Measurements from ENCODE around the gene ABCD1. TPM values are rescaled to one million over a fixed set of nuclear protein-coding genes. Genes with fewer than 3 reads are reported as not detected.

ABCD1 gene
- total RNA-seq, 1 donor from 2014 or later: 15.3 TPM

DNA sequence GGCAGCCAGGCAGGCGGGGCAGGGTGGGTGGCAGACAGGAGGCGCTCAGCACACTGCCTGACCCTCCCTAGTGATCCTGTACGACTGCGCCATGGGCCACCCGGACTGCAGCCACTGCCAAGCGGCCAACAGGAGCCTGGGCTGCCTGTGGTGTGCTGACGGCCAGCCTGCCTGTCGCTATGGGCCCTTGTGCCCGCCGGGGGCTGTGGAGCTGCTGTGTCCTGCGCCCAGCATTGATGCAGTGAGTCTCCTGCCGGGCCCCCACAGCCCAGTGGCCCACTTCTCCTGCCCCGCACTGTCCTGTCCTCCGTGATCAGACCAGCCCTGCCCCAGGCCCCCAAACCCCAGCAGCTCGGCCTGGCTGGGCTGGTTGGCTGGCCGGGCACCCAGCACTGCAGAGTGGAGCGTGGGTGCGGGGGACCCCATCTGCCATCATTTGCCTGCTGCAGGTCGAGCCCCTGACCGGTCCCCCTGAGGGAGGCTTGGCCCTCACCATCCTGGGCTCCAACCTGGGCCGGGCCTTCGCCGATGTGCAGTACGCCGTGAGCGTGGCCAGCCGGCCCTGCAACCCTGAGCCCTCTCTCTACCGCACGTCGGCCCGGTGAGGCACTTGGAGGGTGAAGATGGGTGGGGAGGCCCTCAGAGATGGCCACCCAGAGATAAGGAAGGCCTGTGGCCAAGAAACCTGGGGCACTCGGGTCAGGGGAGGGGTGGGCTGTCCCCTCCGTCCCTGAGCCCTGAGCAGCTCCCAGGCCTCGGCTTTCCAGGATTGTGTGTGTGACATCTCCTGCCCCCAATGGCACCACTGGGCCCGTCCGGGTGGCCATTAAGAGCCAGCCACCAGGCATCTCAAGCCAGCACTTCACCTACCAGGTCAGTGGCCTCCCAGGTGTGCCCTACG is 47.0 kb downstream of the ABCD1 start:
- TF ChIP-seq, protein P1, sequence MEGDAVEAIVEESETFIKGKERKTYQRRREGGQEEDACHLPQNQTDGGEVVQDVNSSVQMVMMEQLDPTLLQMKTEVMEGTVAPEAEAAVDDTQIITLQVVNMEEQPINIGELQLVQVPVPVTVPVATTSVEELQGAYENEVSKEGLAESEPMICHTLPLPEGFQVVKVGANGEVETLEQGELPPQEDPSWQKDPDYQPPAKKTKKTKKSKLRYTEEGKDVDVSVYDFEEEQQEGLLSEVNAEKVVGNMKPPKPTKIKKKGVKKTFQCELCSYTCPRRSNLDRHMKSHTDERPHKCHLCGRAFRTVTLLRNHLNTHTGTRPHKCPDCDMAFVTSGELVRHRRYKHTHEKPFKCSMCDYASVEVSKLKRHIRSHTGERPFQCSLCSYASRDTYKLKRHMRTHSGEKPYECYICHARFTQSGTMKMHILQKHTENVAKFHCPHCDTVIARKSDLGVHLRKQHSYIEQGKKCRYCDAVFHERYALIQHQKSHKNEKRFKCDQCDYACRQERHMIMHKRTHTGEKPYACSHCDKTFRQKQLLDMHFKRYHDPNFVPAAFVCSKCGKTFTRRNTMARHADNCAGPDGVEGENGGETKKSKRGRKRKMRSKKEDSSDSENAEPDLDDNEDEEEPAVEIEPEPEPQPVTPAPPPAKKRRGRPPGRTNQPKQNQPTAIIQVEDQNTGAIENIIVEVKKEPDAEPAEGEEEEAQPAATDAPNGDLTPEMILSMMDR (IDR thresholded peaks at IDR 0.05; ENCODE audit: insufficient read depth, low read length, poor library complexity, severe bottlenecking): no peak
- H3K27me3 ChIP-seq (ENCODE audit: control insufficient read depth, insufficient read depth, low read length): no peaks in the 10 kb centered on the region
- H3K36me3 ChIP-seq (ENCODE audit: control insufficient read depth, insufficient read depth, low read length): no peaks in the 10 kb centered on the region
- H3K4me3 ChIP-seq (ENCODE audit: low read depth, low read length): no peak overlapping the region
- DNase-seq (ENCODE audit: low read depth): no peak

DNA sequence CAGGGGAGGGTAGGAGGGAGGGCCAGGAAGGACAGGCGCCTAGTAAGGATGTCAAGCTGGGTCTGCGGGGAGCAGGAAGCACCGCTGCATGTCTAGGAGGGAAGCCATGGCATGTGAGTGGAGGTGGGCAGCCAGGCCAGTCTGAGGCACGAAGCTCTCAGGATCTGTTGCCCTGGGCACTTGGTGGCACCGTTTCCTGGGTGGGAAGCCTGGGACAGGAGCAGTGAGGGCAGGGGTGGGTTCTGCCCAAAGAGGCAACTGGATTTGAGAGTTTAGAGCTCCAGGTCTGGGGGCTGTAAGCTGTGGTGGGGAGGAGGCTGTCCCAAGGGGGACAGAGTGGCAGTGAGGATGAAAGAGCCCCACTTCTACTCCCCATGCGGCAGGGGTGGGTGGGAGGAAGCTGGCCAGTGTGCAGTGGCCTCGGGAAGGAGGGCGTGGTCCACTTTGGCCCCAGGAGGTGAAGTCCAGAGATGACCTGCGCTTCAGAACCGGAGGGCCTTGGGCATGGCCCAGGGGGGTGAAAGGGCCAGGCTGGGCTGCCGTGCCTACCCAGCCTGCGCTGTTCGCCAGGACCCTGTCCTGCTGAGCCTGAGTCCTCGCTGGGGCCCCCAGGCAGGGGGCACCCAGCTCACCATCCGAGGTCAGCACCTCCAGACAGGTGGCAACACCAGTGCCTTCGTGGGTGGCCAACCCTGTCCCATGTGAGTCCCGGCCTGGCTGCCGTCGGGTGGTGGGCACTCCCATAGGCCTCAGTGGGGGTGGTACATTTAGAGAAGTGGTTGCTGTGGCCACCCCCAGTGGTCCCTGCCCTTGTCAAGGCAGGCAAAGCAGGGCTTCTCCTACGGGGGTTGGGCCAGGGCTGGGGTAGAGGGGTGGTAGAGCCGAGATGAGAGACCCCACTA is 47.9 kb downstream of the ABCD1 start:
- Histone ChIP-seq H3K27me3 (ENCODE audit: control insufficient read depth, insufficient read depth, low read length) (no peaks in the 10 kb centered on the region), H3K4me3 (ENCODE audit: low read depth, low read length) (no peak overlapping the region), H3K36me3 (ENCODE audit: control insufficient read depth, insufficient read depth, low read length) (no peaks in the 10 kb centered on the region)
- TF ChIP-seq, protein P1 (IDR thresholded peaks at IDR 0.05; ENCODE audit: insufficient read depth, low read length, poor library complexity, severe bottlenecking): no peak
- DNase-seq (ENCODE audit: low read depth): no peak

DNA sequence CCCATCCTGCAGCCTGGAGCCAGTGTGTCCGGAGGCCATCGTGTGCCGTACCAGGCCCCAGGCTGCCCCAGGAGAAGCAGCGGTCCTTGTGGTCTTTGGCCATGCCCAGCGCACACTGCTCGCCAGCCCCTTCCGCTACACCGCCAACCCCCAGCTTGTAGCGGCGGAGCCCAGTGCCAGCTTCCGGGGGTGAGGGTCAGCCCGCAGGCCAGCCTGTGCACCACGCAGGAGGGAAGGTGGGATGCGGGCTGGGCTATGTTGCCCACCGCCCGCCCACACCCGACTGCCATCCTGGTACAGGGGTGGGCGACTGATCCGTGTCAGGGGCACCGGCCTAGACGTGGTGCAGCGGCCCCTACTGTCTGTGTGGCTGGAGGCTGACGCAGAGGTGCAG is 48.6 kb downstream of the ABCD1 start:
- DNase-seq (ENCODE audit: low read depth): no peak
- TF ChIP-seq, protein P1 (IDR thresholded peaks at IDR 0.05; ENCODE audit: insufficient read depth, low read length, poor library complexity, severe bottlenecking): no peak
- no peak overlapping the region for H3K4me3 ChIP-seq (ENCODE audit: low read depth, low read length)
- no peaks in the 10 kb centered on the region for H3K36me3 ChIP-seq (ENCODE audit: control insufficient read depth, insufficient read depth, low read length)
- H3K27me3 ChIP-seq (ENCODE audit: control insufficient read depth, insufficient read depth, low read length): no peaks in the 10 kb centered on the region

DNA sequence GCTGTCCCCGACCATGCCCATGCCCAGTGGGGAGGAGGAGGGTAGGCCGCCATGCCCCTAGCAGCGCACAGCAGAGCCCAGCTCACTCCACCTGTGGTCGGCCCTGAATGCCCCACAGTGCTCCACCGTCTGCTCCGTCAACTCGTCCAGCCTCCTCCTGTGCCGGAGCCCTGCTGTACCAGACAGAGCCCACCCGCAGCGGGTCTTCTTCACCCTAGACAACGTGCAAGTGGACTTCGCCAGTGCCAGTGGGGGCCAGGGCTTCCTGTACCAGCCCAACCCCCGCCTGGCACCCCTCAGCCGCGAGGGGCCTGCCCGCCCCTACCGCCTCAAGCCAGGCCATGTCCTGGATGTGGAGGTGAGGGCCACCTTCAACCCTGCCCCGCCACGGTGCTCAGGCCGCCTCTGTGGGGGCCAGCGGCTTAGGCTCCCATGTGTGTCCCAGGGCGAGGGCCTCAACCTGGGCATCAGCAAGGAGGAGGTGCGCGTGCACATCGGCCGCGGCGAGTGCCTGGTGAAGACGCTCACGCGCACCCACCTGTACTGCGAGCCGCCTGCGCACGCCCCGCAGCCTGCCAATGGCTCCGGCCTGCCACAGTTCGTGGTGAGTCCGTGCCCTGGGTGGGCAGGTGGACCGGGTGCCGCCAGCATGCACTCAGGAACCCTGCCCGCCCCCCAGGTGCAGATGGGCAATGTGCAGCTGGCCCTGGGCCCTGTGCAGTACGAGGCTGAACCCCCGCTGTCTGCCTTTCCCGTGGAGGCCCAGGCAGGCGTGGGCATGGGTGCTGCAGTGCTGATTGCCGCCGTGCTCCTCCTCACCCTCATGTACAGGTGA is 49.3 kb downstream of the ABCD1 start:
- no peaks in the 10 kb centered on the region for H3K36me3 ChIP-seq (ENCODE audit: control insufficient read depth, insufficient read depth, low read length)
- TF ChIP-seq, protein P1 (IDR thresholded peaks at IDR 0.05; ENCODE audit: insufficient read depth, low read length, poor library complexity, severe bottlenecking): no peak
- no peaks in the 10 kb centered on the region for H3K27me3 ChIP-seq (ENCODE audit: control insufficient read depth, insufficient read depth, low read length)
- H3K4me3 ChIP-seq (ENCODE audit: low read depth, low read length): no peak overlapping the region
- no peak for DNase-seq (ENCODE audit: low read depth)

DNA sequence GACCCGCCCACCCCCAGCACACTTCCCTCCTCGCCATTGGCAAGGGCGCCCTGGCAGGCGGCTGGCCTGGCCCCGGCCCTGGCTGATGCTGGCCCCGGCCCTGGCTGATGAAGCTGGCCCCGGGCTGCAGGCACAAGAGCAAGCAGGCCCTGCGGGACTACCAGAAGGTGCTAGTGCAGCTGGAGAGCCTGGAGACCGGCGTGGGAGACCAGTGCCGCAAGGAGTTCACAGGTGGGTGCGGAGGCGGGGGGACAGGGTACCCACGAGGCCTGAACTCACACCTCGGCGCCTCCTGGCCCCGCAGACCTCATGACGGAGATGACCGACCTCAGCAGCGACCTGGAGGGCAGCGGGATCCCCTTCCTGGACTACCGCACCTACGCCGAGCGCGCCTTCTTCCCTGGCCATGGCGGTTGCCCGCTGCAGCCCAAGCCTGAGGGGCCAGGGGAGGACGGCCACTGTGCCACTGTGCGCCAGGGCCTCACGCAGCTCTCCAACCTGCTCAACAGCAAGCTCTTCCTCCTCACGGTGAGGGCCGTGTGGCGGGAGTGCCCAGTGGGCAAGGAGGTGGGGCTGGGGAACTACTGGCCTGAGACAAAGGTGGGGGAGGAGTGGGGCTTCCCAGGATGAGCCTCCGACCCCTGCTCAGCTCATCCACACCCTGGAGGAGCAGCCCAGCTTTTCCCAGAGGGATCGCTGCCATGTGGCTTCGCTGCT is 50.1 kb downstream of the ABCD1 start:
- H3K4me3 ChIP-seq (ENCODE audit: low read depth, low read length): no peak overlapping the region
- TF ChIP-seq, protein P1 (IDR thresholded peaks at IDR 0.05; ENCODE audit: insufficient read depth, low read length, poor library complexity, severe bottlenecking): no peak
- DNase-seq (ENCODE audit: low read depth): no peak
- H3K36me3 ChIP-seq (ENCODE audit: control insufficient read depth, insufficient read depth, low read length): no peaks in the 10 kb centered on the region
- H3K27me3 ChIP-seq (ENCODE audit: control insufficient read depth, insufficient read depth, low read length): no peaks in the 10 kb centered on the region

All from kidney epithelial cell (primary cell).